Measurements from ENCODE around the gene CILP2.

CILP2 gene

GRCh38 chr19:19526581-19527370, 11.3 kb upstream of the CILP2 start:
- H4K20me1 ChIP-seq (ENCODE audit: insufficient read depth, low read length, poor library complexity, severe bottlenecking) = peaks cover 36% of the 10 kb centered on the region
- H3K4me3 ChIP-seq (ENCODE audit: low read length, poor library complexity, severe bottlenecking) = no peak overlapping the region
- H3K79me2 ChIP-seq (ENCODE audit: insufficient read depth, low read length) = peaks cover 38% of the 10 kb centered on the region; the same call in 1 of the 2 replicates
- TF ChIP-seq EZH2phosphoT487 (IDR thresholded peaks at IDR 0.05; ENCODE audit: borderline replicate concordance) (no peak), CTCF (conservative IDR thresholded peaks at IDR 0.05; ENCODE audit: low read length) (no peak)
- no peak overlapping the region for H3K9ac ChIP-seq (ENCODE audit: low read depth, low read length, poor library complexity, severe bottlenecking)
- H3F3A ChIP-seq (ENCODE audit: low read depth) = no peaks in the 10 kb centered on the region
- no peak overlapping the region for H2AFZ ChIP-seq (ENCODE audit: low read length)
- peaks cover 14% of the 10 kb centered on the region; the same call in 1 of the 2 replicates for H3K36me3 ChIP-seq (ENCODE audit: insufficient read depth, low read length)
- peaks cover 16% of the 10 kb centered on the region for H3K4me1 ChIP-seq (ENCODE audit: insufficient read depth, low read length, poor library complexity, severe bottlenecking)
- no peaks in the 10 kb centered on the region for H3K27me3 ChIP-seq (ENCODE audit: insufficient read depth, low read length, poor library complexity, severe bottlenecking)
- no peaks in the 10 kb centered on the region for H3K9me3 ChIP-seq (ENCODE audit: insufficient read depth, low read depth, low read length)
- H3K4me2 ChIP-seq (ENCODE audit: low read depth, low read length, poor library complexity, severe bottlenecking) = peak overlapping the region; percentile 40
- no peaks in the 10 kb centered on the region for H3K9me2 ChIP-seq (replicated peaks; ENCODE audit: low read depth, low read length)

GRCh38 chr19:19527371-19527656, 10.8 kb upstream of the CILP2 start:
- H3K79me2 ChIP-seq (ENCODE audit: insufficient read depth, low read length) = peaks cover 33% of the 10 kb centered on the region; the same call in 1 of the 2 replicates
- H3K9ac ChIP-seq (ENCODE audit: low read depth, low read length, poor library complexity, severe bottlenecking) = no peak overlapping the region
- no peaks in the 10 kb centered on the region for H3K9me2 ChIP-seq (replicated peaks; ENCODE audit: low read depth, low read length)
- no peak overlapping the region for H3K4me3 ChIP-seq (ENCODE audit: low read length, poor library complexity, severe bottlenecking)
- H3K27me3 ChIP-seq (ENCODE audit: insufficient read depth, low read length, poor library complexity, severe bottlenecking) = no peaks in the 10 kb centered on the region
- H3K9me3 ChIP-seq (ENCODE audit: insufficient read depth, low read depth, low read length) = no peaks in the 10 kb centered on the region
- no peaks in the 10 kb centered on the region for H3F3A ChIP-seq (ENCODE audit: low read depth)
- peaks cover 33% of the 10 kb centered on the region for H4K20me1 ChIP-seq (ENCODE audit: insufficient read depth, low read length, poor library complexity, severe bottlenecking)
- peaks cover 16% of the 10 kb centered on the region for H3K4me1 ChIP-seq (ENCODE audit: insufficient read depth, low read length, poor library complexity, severe bottlenecking)
- H2AFZ ChIP-seq (ENCODE audit: low read length) = no peak overlapping the region
- no peak for TF ChIP-seq CTCF (conservative IDR thresholded peaks at IDR 0.05; ENCODE audit: low read length)
- TF ChIP-seq EZH2phosphoT487 (IDR thresholded peaks at IDR 0.05; ENCODE audit: borderline replicate concordance) = no peak
- peaks cover 14% of the 10 kb centered on the region; the same call in 1 of the 2 replicates for H3K36me3 ChIP-seq (ENCODE audit: insufficient read depth, low read length)
- H3K4me2 ChIP-seq (ENCODE audit: low read depth, low read length, poor library complexity, severe bottlenecking) = no peak overlapping the region

- H4K20me1 ChIP-seq (ENCODE audit: insufficient read depth, low read length, poor library complexity, severe bottlenecking) = peaks cover 27% of the 10 kb centered on the region
- peaks cover 16% of the 10 kb centered on the region for H3K4me1 ChIP-seq (ENCODE audit: insufficient read depth, low read length, poor library complexity, severe bottlenecking)
Observed at GRCh38 chr19:19527674-19528625, 10.1 kb upstream of the CILP2 start.

More at GRCh38 chr19:19527674-19528625, 10.1 kb upstream of the CILP2 start:
- Histone ChIP-seq H3K79me2 (ENCODE audit: insufficient read depth, low read length) (peaks cover 26% of the 10 kb centered on the region; the same call in 1 of the 2 replicates), H3K9ac (ENCODE audit: low read depth, low read length, poor library complexity, severe bottlenecking) (no peak overlapping the region), H3K4me2 (ENCODE audit: low read depth, low read length, poor library complexity, severe bottlenecking) (no peak overlapping the region), H3K27me3 (ENCODE audit: insufficient read depth, low read length, poor library complexity, severe bottlenecking) (no peaks in the 10 kb centered on the region), H3F3A (ENCODE audit: low read depth) (no peaks in the 10 kb centered on the region), H2AFZ (ENCODE audit: low read length) (no peak overlapping the region), H3K36me3 (ENCODE audit: insufficient read depth, low read length) (peaks cover 14% of the 10 kb centered on the region; the same call in 1 of the 2 replicates), H3K9me3 (ENCODE audit: insufficient read depth, low read depth, low read length) (no peaks in the 10 kb centered on the region), H3K4me3 (ENCODE audit: low read length, poor library complexity, severe bottlenecking) (no peak overlapping the region), H3K9me2 (replicated peaks; ENCODE audit: low read depth, low read length) (no peaks in the 10 kb centered on the region)
- TF ChIP-seq CTCF (conservative IDR thresholded peaks at IDR 0.05; ENCODE audit: low read length) = no peak
- no peak for TF ChIP-seq EZH2phosphoT487 (IDR thresholded peaks at IDR 0.05; ENCODE audit: borderline replicate concordance)
